ENCODE data around the gene ROR1.

GRCh38 chr1:63845346-63845745 lies 71.5 kb downstream of the ROR1 start:
- TF ChIP-seq EP300 (IDR thresholded peaks at IDR 0.05) (no peak), CTCF (IDR thresholded peaks at IDR 0.05) (no peak), POLR2AphosphoS5 (IDR thresholded peaks at IDR 0.05) (no peak)

All from suprapubic skin (tissue), 4 donors.